GM12891 (cell line): Measurements from ENCODE around the gene MGAM2.

Experiments
- POLR2A ChIP-seq: IDR thresholded peaks from 2 replicates; pipeline ENCODE4 v1.6.1; 2011; ENCODE audit warnings: low read depth, low read length, control low read depth
- POLR2AphosphoS5 ChIP-seq: IDR thresholded peaks from 2 replicates; pipeline ENCODE4 v1.6.1; 2011; ENCODE audit warnings: low read depth, low read length, control low read depth
- SPI1 ChIP-seq: IDR thresholded peaks from 2 replicates; pipeline ENCODE4 v1.6.1; 2011; ENCODE audit warnings: low read depth, low read length, control low read depth
- TAF1 ChIP-seq: IDR thresholded peaks from 2 replicates; pipeline ENCODE4 v1.6.1; 2011; ENCODE audit warnings: low read depth, low read length, control low read depth

GRCh38 chr7:142194201-142194600 lies 82.7 kb downstream of the MGAM2 start:
- no peak for TF ChIP-seq POLR2A
- no peak for TF ChIP-seq POLR2AphosphoS5
- TF ChIP-seq TAF1 = no peak
- TF ChIP-seq SPI1 = no peak
